Vagina (tissue), 2 donors: ENCODE data around the gene RPS6KL1.

Experiments
- POLR2A ChIP-seq, 2 donors: fragments of 450-650 bp; IDR thresholded peaks; one replicate each; pipeline ENCODE4 v1.6.1; 2017; ENCODE audit warnings: antibody characterized with exemption in 2 of 2, mild to moderate bottlenecking in 2 of 2, moderate library complexity in 2 of 2
- TF ChIP-seq, protein P1 (sequence below), 3 experiments: fragments of 450-650 bp in 2 of 3; fragments of 200-600 bp in 1 of 3; sonication (generic) in 1 of 3; IDR thresholded peaks; one replicate each; pipeline ENCODE4 v1.5.1; 2017 to 2019; ENCODE audit warnings: antibody characterized with exemption in 3 of 3, mild to moderate bottlenecking in 2 of 3, moderate library complexity in 2 of 3

DNA sequence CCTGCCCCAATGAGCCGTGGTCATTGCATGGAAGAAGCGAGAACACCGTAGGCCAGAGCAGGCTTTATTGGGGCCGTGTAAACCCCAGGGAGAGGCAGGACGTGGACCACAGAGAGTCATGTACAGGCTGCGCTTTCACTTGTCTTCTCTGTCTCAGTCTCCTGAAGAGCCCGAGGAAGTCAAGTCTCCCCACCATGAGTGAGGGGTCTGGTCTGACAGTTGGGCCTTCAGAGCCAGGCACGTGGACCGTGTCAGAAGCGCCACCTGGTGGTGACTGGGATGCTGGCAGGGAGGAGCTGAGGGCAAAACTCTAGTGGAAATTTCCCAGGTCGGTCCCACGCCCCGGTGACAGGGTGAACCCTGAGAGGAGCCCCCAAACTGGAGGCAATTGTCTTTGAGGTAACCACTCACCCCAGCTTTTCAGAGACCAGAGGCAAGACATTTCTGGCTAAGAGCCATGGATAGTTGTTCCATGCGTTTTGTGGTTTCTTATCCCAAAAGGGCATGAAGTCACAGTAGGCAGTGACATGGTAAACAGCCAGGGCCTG, 17.4 kb downstream of the RPS6KL1 start:
- TF ChIP-seq, protein P1, sequence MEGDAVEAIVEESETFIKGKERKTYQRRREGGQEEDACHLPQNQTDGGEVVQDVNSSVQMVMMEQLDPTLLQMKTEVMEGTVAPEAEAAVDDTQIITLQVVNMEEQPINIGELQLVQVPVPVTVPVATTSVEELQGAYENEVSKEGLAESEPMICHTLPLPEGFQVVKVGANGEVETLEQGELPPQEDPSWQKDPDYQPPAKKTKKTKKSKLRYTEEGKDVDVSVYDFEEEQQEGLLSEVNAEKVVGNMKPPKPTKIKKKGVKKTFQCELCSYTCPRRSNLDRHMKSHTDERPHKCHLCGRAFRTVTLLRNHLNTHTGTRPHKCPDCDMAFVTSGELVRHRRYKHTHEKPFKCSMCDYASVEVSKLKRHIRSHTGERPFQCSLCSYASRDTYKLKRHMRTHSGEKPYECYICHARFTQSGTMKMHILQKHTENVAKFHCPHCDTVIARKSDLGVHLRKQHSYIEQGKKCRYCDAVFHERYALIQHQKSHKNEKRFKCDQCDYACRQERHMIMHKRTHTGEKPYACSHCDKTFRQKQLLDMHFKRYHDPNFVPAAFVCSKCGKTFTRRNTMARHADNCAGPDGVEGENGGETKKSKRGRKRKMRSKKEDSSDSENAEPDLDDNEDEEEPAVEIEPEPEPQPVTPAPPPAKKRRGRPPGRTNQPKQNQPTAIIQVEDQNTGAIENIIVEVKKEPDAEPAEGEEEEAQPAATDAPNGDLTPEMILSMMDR (IDR thresholded peaks at IDR 0.05) = peak; percentile 78 to 92 (median 92)
- TF ChIP-seq POLR2A (IDR thresholded peaks at IDR 0.05) = no peak
